NCI-H1436 treated with DMSO at 0.1 percent for 48 hours (cell line): ENCODE results near the gene GNPDA1.

Source experiments
- DNase-seq: peaks from one replicate; lab custom pipeline; 2025; lab: John Stamatoyannopoulos, UW

The GNPDA1 gene

DNA sequence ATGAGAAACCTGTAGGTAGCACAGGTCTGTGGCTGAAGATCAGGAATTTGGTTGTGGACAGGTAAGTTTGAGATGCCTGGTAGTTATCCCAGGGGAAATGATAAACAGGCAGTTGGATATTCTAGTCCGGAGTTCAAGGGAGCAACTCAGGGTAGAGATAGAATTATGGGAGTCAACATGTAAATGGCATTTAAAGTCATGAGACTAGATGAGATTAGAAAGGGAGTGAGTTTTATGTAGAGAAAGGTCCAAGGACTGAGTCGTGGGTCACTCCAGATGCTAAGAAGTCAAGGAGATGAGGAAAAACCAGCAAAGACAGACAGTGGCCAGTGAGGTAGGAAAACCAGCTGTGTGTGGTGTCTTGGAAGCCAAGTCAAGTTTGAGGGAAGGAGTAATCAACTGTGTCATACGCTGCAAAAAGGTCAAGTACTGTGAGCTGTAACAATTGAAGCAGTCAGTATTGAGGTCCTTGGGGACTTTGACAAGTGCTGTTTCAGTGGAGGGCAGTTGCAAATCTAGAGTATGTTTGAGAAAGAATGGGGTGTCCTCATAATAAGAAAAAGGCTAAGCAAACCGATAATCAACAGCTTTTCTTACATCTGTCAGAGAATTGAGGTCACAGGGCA lies 18.2 kb downstream of the GNPDA1 start:
- DNase-seq: no peak

DNA sequence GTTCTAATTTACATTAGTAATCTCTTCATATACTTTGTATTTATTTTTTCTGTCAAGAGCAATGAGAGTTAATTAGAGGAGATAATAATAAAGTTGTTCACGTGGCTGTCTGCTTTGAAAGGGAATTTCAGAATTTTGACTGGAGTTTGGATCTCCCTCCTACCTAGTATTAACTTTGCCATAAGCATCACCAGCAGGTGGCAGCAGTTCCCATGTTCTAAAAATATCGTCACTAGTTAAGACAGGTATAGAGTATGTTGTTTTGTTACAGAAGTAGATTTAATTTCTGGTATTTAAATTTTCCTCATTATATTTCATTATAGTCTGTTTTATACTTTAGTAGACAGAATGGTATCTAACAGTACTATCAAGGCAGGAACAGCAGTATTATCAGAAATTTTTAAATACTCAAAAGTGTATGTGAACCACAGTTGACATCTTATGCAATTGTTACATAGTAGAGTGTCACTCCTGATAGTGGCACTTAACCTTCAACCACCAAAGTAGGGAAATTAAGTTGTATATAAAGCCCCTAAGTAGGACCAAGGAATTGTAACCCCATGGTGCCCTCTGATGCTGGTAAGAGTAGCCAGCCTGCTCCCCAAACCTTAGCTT lies 20.4 kb downstream of the GNPDA1 start:
- DNase-seq: no peak

- no peak for DNase-seq
Observed at GRCh38 chr5:141989720-141990119, 23.1 kb downstream of the GNPDA1 start.

DNA sequence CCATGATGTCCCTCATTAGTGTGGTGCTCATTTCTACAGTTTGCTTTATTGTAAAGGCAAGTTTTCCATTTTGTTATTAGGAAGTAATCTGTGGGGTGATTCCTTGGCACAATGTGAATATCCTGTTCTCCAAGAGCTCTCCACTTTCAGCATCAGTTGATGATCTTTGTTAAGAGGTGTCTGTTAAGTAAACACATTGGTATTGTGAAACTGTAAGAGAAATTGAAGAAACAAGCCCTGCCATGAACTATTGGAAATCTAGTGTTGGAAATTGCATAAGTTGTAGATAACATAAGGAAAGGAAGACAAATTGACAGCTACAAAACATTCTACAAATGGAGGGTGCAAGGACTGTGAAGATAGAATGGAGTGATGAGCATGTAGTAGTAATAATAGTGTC lies 26.8 kb downstream of the GNPDA1 start:
- no peak for DNase-seq

DNA sequence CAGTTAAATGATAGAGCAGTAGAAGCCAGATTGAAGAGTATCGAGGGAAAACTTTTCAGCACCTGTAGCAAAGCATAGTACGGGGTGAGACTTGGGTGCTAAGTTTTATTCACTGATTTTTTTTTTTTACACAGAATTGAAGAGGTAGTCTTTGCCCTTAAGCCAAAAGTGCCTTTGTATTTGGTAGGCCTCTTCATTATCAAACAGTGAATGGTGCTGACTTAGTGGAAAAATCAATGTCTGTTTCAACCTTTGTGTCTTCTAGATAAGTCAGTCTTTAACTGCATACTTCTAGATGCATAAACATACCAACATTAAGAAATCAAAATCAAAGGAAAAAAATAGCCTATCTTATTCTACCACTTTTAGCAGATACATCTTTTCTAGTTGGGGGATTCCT lies 30.2 kb downstream of the GNPDA1 start:
- DNase-seq: no peak

DNA sequence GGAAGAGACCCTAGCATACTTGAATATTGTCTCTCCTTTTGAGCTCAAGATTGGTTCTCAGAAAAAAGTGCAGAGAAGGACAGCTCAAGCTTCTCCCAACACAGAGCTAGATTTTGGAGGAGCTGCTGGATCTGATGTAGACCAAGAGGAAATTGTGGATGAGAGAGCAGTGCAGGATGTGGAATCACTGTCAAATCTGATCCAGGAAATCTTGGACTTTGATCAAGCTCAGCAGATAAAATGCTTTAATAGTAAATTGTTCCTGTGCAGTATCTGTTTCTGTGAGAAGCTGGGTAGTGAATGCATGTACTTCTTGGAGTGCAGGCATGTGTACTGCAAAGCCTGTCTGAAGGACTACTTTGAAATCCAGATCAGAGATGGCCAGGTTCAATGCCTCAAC lies 34.4 kb downstream of the GNPDA1 start:
- DNase-seq: no peak

DNA sequence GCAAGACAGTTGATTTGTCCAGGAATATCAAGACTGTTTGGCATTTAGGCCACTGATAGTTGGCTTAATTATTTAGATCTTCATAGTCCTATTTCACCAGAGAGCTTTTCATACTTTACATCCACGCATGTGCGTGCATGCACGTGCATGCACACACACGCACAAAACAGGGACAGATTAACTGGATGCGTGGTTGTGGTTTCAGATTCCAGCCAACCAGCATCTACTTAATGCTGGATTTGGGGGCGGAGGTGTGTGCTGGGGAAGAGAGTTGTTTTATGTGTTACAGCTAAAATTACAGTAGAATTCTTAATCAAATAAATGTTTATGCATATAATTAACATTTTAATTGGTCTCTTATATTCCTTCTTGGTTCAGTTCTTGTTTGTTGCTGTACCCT lies 36.7 kb downstream of the GNPDA1 start:
- DNase-seq: no peak

GRCh38 chr5:141973871-141974595 lies 38.8 kb downstream of the GNPDA1 start:
- DNase-seq: no peak

DNA sequence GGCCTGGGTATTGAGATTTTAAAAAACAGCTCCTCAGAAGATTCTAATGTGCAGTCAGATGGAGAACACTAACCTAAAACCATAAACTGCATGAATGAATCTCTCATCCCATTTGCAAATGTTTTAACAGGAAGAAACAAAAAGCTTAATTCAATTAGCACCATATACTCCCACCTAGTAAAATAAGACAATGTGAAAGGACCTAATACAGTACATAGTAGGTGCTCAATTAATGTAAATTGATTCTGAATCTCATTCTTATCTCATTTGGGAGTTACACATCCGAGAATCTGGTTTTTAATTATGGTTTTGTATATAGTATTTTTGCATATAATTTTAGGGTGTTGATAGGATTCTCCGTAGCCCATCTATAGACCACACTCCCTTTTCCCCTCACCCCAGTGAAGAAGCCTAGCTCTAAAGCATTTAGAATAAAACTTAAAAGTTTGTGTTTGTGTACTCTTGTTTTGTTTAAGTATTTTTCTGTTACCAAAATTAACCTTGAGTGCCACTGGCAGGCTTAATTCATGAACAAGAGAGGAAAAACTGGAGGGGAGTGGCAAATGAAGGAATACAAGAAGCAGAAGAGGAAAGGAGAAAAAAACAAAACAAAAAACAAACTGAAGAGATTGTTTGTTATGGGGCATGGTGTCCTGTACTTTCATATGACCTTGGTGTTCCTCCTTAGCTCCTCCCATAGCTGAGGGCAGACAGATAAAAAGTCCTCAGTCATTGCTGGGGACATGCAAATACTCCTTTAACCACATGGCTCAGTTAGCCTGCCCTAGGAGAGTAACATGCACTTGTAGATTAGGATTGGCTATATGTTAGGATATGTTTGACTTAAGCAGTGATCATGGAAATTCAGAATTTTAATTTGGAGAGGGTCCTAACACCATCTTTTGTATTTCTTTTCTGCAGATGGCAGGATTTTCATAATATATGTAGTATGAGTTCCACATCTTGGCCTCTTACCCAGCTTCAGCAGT lies 42.8 kb downstream of the GNPDA1 start:
- DNase-seq: no peak

- DNase-seq: peak; percentile 41
Observed at GRCh38 chr5:141968914-141969608, 43.8 kb downstream of the GNPDA1 start, which contains the start of gene RNF14. Gene RNF14 (plus strand): TSS chr5:141969105. CDS start chr5:141973589, 4,484 bp downstream.

DNA sequence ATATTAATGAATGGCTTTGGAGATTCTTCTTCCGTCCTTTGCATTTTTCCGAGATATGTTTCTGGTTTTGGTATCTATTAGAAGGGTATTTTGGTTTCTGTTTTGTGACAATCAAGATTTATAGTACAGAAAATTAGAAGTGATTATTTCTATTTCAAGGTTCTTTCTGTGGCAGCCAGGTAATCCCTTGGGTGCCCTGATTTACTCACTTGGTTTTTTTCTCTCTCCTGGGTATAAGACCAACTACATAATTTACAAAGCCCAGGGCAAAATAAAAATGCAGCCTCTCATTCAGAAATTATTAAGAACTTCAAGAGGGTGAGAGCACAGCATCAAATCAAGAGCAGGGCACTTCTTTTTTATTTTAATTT lies 45.9 kb downstream of the GNPDA1 start:
- peak; percentile 47 for DNase-seq

- no peak for DNase-seq
Observed at GRCh38 chr5:141966275-141966962, 46.4 kb downstream of the GNPDA1 start.

- no peak for DNase-seq
Observed at GRCh38 chr5:141965071-141965470, 47.8 kb downstream of the GNPDA1 start.

DNA sequence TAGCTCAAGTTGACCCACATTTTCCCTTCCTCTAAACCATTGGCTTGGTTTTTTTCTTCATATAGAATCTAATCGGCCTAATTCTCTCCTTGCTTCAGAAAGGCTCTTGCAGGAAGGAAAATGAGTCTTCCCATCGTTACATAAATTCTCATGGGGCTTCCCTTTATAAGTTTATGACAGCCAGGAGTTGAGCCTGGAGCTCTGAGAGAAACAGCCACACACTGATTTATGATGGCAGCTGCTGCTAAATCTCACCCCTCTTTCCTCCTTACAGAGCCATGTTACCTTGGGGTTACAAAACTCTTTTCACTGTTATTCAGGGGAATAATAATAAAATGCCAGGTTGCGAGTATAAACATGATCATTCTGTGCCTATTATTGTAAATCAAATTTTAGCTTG lies 49.1 kb downstream of the GNPDA1 start:
- no peak for DNase-seq

DNA sequence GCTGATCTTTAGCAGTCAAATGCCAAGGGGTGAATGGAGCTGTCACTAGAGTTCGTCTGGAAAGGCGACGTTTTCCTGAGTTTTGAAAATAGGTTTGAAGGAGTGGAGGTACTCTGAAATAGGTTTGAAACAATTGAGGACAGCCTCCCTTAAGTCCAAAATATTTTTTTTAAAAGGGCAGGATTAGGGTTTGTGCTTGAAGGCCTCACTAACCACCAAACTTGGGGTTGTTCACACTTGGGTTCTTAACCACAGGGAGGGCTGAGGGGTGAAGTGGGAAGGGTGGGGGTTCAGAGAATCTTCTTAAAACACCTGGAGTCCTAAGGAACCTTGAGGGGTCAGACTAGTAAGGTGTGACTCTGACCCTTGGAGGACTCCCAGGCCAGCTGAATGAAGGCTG lies 51.4 kb downstream of the GNPDA1 start:
- DNase-seq: no peak

GRCh38 chr5:141960449-141961323 lies 52.1 kb downstream of the GNPDA1 start:
- peak; percentile 10 for DNase-seq

DNA sequence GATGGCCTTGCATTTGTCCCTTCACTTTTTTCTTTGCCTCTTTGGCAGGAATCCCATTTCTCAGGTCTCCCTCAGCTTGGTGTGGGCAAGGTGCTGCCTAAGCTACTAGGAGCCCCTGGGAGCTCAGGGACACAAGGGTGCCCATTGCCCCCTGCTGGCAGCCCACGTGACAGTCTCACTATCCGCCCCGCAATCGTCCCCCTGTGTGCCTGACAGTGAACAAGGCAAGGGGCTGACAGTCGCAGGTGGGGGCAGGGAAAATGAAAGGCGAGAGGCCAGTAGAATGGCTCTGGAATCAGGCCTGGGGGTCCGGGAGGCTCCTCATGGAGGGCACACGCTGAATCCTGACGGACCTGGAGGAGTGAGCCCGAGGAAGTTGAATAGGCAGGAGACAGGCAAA lies 52.8 kb downstream of the GNPDA1 start:
- DNase-seq: no peak

DNA sequence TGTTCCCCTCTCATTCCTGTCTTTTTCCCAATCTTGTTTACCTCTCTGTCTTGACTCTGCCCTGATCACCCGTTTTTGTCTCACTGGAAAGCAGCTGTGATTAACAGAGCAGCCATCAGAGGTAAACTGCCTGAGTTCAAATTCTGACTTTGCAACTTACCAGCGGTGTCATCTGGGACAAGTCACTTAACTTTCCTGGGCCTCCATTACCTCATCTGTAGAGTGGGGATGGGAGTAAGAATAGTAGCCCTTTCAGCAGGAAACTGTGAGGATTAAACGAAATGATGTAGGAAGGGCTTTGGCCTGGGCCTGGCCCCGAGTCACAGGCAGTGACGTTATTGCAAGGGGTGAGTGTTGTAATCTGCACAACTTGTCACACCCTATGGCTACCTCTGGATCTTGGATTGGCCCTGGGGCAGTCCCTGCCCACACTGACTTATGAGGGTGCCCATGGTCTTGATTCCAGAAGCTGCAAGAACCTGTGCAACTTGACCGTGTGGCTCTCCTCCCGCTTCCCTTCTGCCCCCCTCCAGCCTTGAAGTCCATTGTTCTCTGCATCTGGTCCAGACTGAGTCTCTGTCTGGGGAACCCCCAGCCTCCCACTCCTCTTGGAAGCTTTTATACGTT lies 54.2 kb downstream of the GNPDA1 start:
- DNase-seq: no peak

GRCh38 chr5:141958113-141958512 lies 54.7 kb downstream of the GNPDA1 start, which contains the start of gene PCDH12:
Gene PCDH12 (minus strand): TSS chr5:141958202. CDS start chr5:141957851, 351 bp downstream.
- DNase-seq: no peak
